MM.1S (cell line): Measurements from ENCODE around the gene NSUN3.

Experiments
- DNase-seq: peaks from one replicate; pipeline ENCODE4 v3.0.0-alpha.2; 2015
- H2AFZ ChIP-seq: fragments of 300-600 bp; sonication (generic); 2 replicates; pipeline ENCODE4 v1.6.0; 2016; ENCODE audit warnings: antibody characterized with exemption, low read length
- H3F3A ChIP-seq: fragments of 300-600 bp; sonication (generic); 2 replicates; pipeline ENCODE4 v1.6.1; 2016; ENCODE audit warnings: mild to moderate bottlenecking, antibody characterized with exemption, low read length, moderate library complexity, mixed read lengths; ENCODE audit not compliant: insufficient read depth
- H3K27ac ChIP-seq: fragments of 300-600 bp; sonication (generic); 2 replicates; pipeline ENCODE4 v1.5.1; 2016; ENCODE audit warnings: mild to moderate bottlenecking, low read length
- H3K27me3 ChIP-seq: fragments of 300-600 bp; sonication (generic); replicated peaks from 2 replicates; pipeline ENCODE4 v1.6.0; 2016; ENCODE audit warnings: low read length; ENCODE audit not compliant: insufficient read depth
- H3K36me3 ChIP-seq: fragments of 300-600 bp; sonication (generic); replicated peaks from 2 replicates; pipeline ENCODE4 v1.6.1; 2016; ENCODE audit warnings: mild to moderate bottlenecking, low read length, mixed read lengths; ENCODE audit not compliant: insufficient read depth
- H3K4me1 ChIP-seq: fragments of 300-600 bp; sonication (generic); 2 replicates; pipeline ENCODE4 v1.6.1; 2016; ENCODE audit warnings: low read length, mixed read lengths
- H3K4me2 ChIP-seq: fragments of 300-600 bp; sonication (generic); 2 replicates; pipeline ENCODE4 v1.6.0; 2016; ENCODE audit warnings: low read depth, low read length
- H3K4me3 ChIP-seq: fragments of 300-600 bp; sonication (generic); 2 replicates; pipeline ENCODE4 v1.5.1; 2016; ENCODE audit warnings: low read length, mixed read lengths
- H3K79me2 ChIP-seq: fragments of 300-600 bp; sonication (generic); 2 replicates; pipeline ENCODE4 v1.6.1; 2016; ENCODE audit warnings: mixed run types, low read length, mixed read lengths
- H3K9ac ChIP-seq: fragments of 300-600 bp; sonication (generic); 2 replicates; pipeline ENCODE4 v1.6.1; 2016; ENCODE audit warnings: low read length, mixed read lengths
- H3K9me2 ChIP-seq: fragments of 300-600 bp; sonication (generic); replicated peaks from 2 replicates; pipeline ENCODE4 v1.6.1; 2016; ENCODE audit warnings: mild to moderate bottlenecking, low read length, mixed read lengths; ENCODE audit not compliant: insufficient read depth
- H3K9me3 ChIP-seq: fragments of 300-600 bp; sonication (generic); replicated peaks from 2 replicates; pipeline ENCODE4 v1.6.1; 2016; ENCODE audit warnings: mild to moderate bottlenecking, low read length, mixed read lengths; ENCODE audit not compliant: insufficient read depth
- H4K20me1 ChIP-seq: fragments of 300-600 bp; sonication (generic); 2 replicates; pipeline ENCODE4 v1.6.1; 2016; ENCODE audit warnings: mild to moderate bottlenecking, low read length, moderate library complexity, mixed read lengths; ENCODE audit not compliant: insufficient read depth
- EZH2 ChIP-seq: fragments of 300-600 bp; sonication (generic); optimal IDR thresholded peaks from 2 replicates; pipeline ENCODE3; 2017; ENCODE audit warnings: low read depth, mild to moderate bottlenecking, antibody characterized with exemption, low read length, mixed read lengths
- EZH2phosphoT487 ChIP-seq: fragments of 300-600 bp; sonication (generic); IDR thresholded peaks from 2 replicates; pipeline ENCODE4 v1.6.1; 2018; ENCODE audit warnings: antibody characterized with exemption, low read length
- TF ChIP-seq, protein P1 (sequence below): fragments of 300-600 bp; sonication (generic); IDR thresholded peaks from 2 replicates; pipeline ENCODE4 v1.5.1; 2016; ENCODE audit warnings: antibody characterized with exemption, low read length, mixed read lengths

The NSUN3 gene

DNA sequence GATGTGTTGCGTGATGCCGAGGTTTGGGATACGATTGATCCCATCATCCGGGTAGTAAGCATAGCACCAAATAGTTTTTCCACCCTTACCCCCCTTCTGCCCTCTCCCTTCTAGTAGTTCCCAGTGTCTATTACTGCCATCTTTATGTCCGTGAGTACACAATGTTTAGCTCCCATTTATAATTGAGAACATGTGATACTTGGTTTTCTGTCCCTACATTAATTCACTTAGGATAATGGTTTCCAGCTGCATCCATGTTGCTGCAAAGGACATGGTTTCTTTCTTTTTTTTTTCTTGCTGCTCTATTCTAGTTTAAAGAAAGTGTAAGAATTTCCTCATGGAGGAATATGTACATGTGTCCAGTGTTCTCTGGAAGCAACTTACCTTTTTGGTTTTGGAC, 51.8 kb downstream of the NSUN3 start:
- H3F3A ChIP-seq = no peaks in the 10 kb centered on the region
- TF ChIP-seq EZH2phosphoT487 = no peak
- no peak for TF ChIP-seq EZH2
- TF ChIP-seq, protein P1, sequence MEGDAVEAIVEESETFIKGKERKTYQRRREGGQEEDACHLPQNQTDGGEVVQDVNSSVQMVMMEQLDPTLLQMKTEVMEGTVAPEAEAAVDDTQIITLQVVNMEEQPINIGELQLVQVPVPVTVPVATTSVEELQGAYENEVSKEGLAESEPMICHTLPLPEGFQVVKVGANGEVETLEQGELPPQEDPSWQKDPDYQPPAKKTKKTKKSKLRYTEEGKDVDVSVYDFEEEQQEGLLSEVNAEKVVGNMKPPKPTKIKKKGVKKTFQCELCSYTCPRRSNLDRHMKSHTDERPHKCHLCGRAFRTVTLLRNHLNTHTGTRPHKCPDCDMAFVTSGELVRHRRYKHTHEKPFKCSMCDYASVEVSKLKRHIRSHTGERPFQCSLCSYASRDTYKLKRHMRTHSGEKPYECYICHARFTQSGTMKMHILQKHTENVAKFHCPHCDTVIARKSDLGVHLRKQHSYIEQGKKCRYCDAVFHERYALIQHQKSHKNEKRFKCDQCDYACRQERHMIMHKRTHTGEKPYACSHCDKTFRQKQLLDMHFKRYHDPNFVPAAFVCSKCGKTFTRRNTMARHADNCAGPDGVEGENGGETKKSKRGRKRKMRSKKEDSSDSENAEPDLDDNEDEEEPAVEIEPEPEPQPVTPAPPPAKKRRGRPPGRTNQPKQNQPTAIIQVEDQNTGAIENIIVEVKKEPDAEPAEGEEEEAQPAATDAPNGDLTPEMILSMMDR = no peak
- no peak overlapping the region for H3K4me3 ChIP-seq
- no peak overlapping the region for H3K27ac ChIP-seq
- H3K4me1 ChIP-seq = 0 out of 2 replicates have a peak, but pooled peaks cover 7% of the 10 kb centered on the region
- no peak for DNase-seq
- no peak overlapping the region for H3K4me2 ChIP-seq
- H3K27me3 ChIP-seq = no peaks in the 10 kb centered on the region
- H3K36me3 ChIP-seq = no peaks in the 10 kb centered on the region
- no peaks in the 10 kb centered on the region for H3K9me3 ChIP-seq
- no peaks in the 10 kb centered on the region for H3K9me2 ChIP-seq
- no peak overlapping the region for H2AFZ ChIP-seq
- H4K20me1 ChIP-seq = no peaks in the 10 kb centered on the region
- no peak overlapping the region for H3K9ac ChIP-seq
- no peaks in the 10 kb centered on the region for H3K79me2 ChIP-seq

DNA sequence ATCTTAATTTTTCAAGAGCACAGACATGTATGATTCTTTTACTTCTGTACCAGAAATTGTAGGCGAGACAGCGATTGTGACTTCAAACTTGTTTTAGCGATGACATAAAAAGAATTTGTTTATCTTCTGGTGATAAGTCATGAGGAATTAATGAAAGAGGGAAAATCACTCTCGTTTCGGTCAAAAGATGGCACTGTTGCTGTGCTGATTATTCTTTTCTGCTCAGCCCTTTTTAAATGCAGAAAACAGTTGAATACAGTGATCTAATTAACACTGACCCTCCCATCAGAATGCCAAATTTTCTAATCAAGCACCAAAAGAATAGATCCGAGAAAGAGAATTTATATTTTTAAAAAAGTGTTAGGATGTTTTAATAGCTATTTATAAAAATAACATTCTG, 52.6 kb downstream of the NSUN3 start:
- H3K36me3 ChIP-seq = no peaks in the 10 kb centered on the region
- H2AFZ ChIP-seq = no peak overlapping the region
- H3K27me3 ChIP-seq = no peaks in the 10 kb centered on the region
- DNase-seq = peak; percentile 27
- H4K20me1 ChIP-seq = no peaks in the 10 kb centered on the region
- no peak overlapping the region for H3K27ac ChIP-seq
- H3K4me2 ChIP-seq = no peak overlapping the region
- no peaks in the 10 kb centered on the region for H3K9me3 ChIP-seq
- H3K4me1 ChIP-seq = 0 out of 2 replicates have a peak, but pooled peaks cover 7% of the 10 kb centered on the region
- no peak overlapping the region for H3K4me3 ChIP-seq
- TF ChIP-seq, protein P1 = peak; percentile 20
- TF ChIP-seq EZH2phosphoT487 = no peak
- TF ChIP-seq EZH2 = no peak
- H3K79me2 ChIP-seq = no peaks in the 10 kb centered on the region
- H3K9ac ChIP-seq = no peak overlapping the region
- no peaks in the 10 kb centered on the region for H3F3A ChIP-seq
- H3K9me2 ChIP-seq = no peaks in the 10 kb centered on the region

DNA sequence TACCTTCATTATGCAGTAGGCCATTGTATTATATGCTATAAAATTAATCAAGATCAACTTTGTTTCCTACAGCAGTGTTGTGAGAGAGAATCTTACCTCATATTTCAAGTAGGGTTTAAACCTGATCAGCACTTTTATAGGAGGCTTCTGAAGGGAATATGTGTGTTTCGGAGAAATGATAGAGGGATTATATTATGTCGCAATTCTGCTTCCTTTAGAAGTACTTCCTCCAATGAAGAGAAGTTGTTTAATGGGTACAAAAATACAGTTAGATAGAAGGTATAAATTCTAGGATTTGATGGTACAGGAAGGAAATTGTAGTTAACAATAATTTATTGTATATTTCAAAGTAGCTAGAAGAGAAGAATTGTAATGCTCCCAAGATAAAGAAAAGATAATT, 54.9 kb downstream of the NSUN3 start:
- no peaks in the 10 kb centered on the region for H3K9me2 ChIP-seq
- no peak overlapping the region for H3K4me2 ChIP-seq
- 0 out of 2 replicates have a peak, but pooled peaks cover 7% of the 10 kb centered on the region for H3K4me1 ChIP-seq
- no peak overlapping the region for H2AFZ ChIP-seq
- DNase-seq = no peak
- no peaks in the 10 kb centered on the region for H3K9me3 ChIP-seq
- H3K4me3 ChIP-seq = no peak overlapping the region
- no peaks in the 10 kb centered on the region for H3K79me2 ChIP-seq
- no peaks in the 10 kb centered on the region for H3K36me3 ChIP-seq
- H3K27me3 ChIP-seq = no peaks in the 10 kb centered on the region
- H4K20me1 ChIP-seq = no peaks in the 10 kb centered on the region
- no peak for TF ChIP-seq EZH2phosphoT487
- TF ChIP-seq EZH2 = no peak
- TF ChIP-seq, protein P1 = no peak
- no peak overlapping the region for H3K9ac ChIP-seq
- H3F3A ChIP-seq = no peaks in the 10 kb centered on the region
- H3K27ac ChIP-seq = no peak overlapping the region
